SU-DHL-6 (cell line): ENCODE measurements around the gene ARID3C.

Source experiments
- H2AFZ ChIP-seq: fragments of 200-600 bp; sonication (generic); 2 replicates; pipeline ENCODE4 v1.6.1; 2014; ENCODE audit warnings: low read depth, mild to moderate bottlenecking, moderate library complexity, mixed read lengths, antibody characterized with exemption, low read length; ENCODE audit not compliant: severe bottlenecking
- H3F3A ChIP-seq: fragments of 200-600 bp; shearing (Covaris generic); 2 replicates; pipeline ENCODE4 v1.6.0; 2016; ENCODE audit warnings: antibody characterized with exemption, mild to moderate bottlenecking; ENCODE audit not compliant: insufficient read depth
- H3K27ac ChIP-seq: fragments of 200-600 bp; sonication (generic); 2 replicates; pipeline ENCODE4 v1.5.1; 2016; ENCODE audit warnings: low read depth, mild to moderate bottlenecking, low read length, moderate library complexity, mixed read lengths
- H3K27me3 ChIP-seq: fragments of 200-600 bp; sonication (generic), shearing (Covaris generic); 2 replicates; pipeline ENCODE4 v1.6.0; 2014; ENCODE audit warnings: mild to moderate bottlenecking, low read length
- H3K36me3 ChIP-seq: fragments of 200-600 bp; sonication (generic); 2 replicates; pipeline ENCODE4 v1.6.1; 2014; ENCODE audit warnings: mild to moderate bottlenecking, low read length, mixed read lengths
- H3K4me2 ChIP-seq: fragments of 300-600, 200-600 bp; shearing (Covaris generic), sonication (generic); 2 replicates; pipeline ENCODE4 v1.6.0; 2014; ENCODE audit warnings: low read length, low read depth, mild to moderate bottlenecking; ENCODE audit not compliant: poor library complexity, severe bottlenecking
- H3K4me3 ChIP-seq: fragments of 200-600 bp; sonication (generic); 2 replicates; pipeline ENCODE4 v1.5.1; 2014; ENCODE audit warnings: antibody characterized with exemption, low read length, mild to moderate bottlenecking, mixed read lengths; ENCODE audit not compliant: insufficient read depth, poor library complexity, severe bottlenecking
- H3K79me2 ChIP-seq: fragments of 200-600 bp; sonication (generic); 2 replicates; pipeline ENCODE4 v1.6.1; 2014; ENCODE audit warnings: mild to moderate bottlenecking, low read length, moderate library complexity; ENCODE audit not compliant: insufficient read depth
- H3K9ac ChIP-seq: fragments of 200-600 bp; sonication (generic); 2 replicates; pipeline ENCODE4 v1.7.0; 2014; ENCODE audit warnings: mild to moderate bottlenecking, low read length
- H3K9me2 ChIP-seq: fragments of 200-600 bp; sonication (generic); replicated peaks from 2 replicates; pipeline ENCODE4 v1.6.1; 2014; ENCODE audit warnings: low read length; ENCODE audit not compliant: insufficient read depth
- H3K9me3 ChIP-seq: fragments of 200-600 bp; sonication (generic); 2 replicates; pipeline ENCODE4 v1.6.1; 2014; ENCODE audit warnings: low read length, mixed read lengths; ENCODE audit not compliant: insufficient read depth
- H4K20me1 ChIP-seq: fragments of 200-600 bp; sonication (generic); 2 replicates; pipeline ENCODE4 v1.6.1; 2014; ENCODE audit warnings: low read depth, mild to moderate bottlenecking, antibody characterized with exemption, low read length, moderate library complexity, mixed read lengths
- CTCF ChIP-seq: fragments of 200-600 bp; sonication (generic); IDR thresholded peaks from one replicate; pipeline ENCODE4 v1.5.1; 2017; ENCODE audit warnings: antibody characterized with exemption, mild to moderate bottlenecking, low read length, moderate library complexity; ENCODE audit not compliant: insufficient read depth, poor library complexity, severe bottlenecking
- EZH2phosphoT487 ChIP-seq: fragments of 200-600 bp; sonication (generic), shearing (Covaris generic); conservative IDR thresholded peaks from 2 replicates; pipeline ENCODE4 v1.6.1; 2018; ENCODE audit warnings: mild to moderate bottlenecking, antibody characterized with exemption, low read length, moderate library complexity, mixed read lengths

ARID3C gene

GRCh38 chr9:34572092-34572491 lies 56.8 kb downstream of the ARID3C start:
- no peak overlapping the region for H3K27ac ChIP-seq
- H4K20me1 ChIP-seq = no peaks in the 10 kb centered on the region
- no peak for TF ChIP-seq EZH2phosphoT487
- no peak for TF ChIP-seq CTCF

GRCh38 chr9:34571481-34571810 lies 57.4 kb downstream of the ARID3C start:
- no peaks in the 10 kb centered on the region for H3F3A ChIP-seq
- no peak overlapping the region for H3K4me3 ChIP-seq
- no peaks in the 10 kb centered on the region for H4K20me1 ChIP-seq
- no peaks in the 10 kb centered on the region for H3K36me3 ChIP-seq
- no peaks in the 10 kb centered on the region for H3K9me2 ChIP-seq
- H3K27ac ChIP-seq = no peak overlapping the region
- H3K4me2 ChIP-seq = no peak overlapping the region
- H3K27me3 ChIP-seq = no peaks in the 10 kb centered on the region
- no peak overlapping the region for H3K9ac ChIP-seq
- H3K9me3 ChIP-seq = no peaks in the 10 kb centered on the region
- no peak overlapping the region for H2AFZ ChIP-seq
- TF ChIP-seq CTCF = no peak
- no peak for TF ChIP-seq EZH2phosphoT487
- no peaks in the 10 kb centered on the region for H3K79me2 ChIP-seq

More at GRCh38 chr9:34572092-34572491, 56.8 kb downstream of the ARID3C start:
- Histone ChIP-seq H2AFZ (no peak overlapping the region), H3K79me2 (no peaks in the 10 kb centered on the region), H3K36me3 (no peaks in the 10 kb centered on the region), H3F3A (no peaks in the 10 kb centered on the region), H3K27me3 (no peaks in the 10 kb centered on the region), H3K9me3 (no peaks in the 10 kb centered on the region), H3K9me2 (no peaks in the 10 kb centered on the region), H3K4me2 (no peak overlapping the region), H3K4me3 (no peak overlapping the region), H3K9ac (no peak overlapping the region)
